Testis (tissue), 2 donors: ENCODE data around the gene DIP2B.

ENCODE experiments used
- POLR2A ChIP-seq: fragments of 450-650 bp; IDR thresholded peaks from one replicate; pipeline ENCODE4 v1.6.1; 2017; ENCODE audit warnings: antibody characterized with exemption, mild to moderate bottlenecking, moderate library complexity
- TF ChIP-seq, protein P1 (sequence below), 3 experiments: fragments of 450-650 bp in 2 of 3; fragments of 200-600 bp in 1 of 3; sonication (generic) in 1 of 3; IDR thresholded peaks; one replicate each; pipeline ENCODE4 v1.5.1; 2016 to 2019; ENCODE audit warnings: antibody characterized with exemption in 3 of 3, mild to moderate bottlenecking in 2 of 3, moderate library complexity in 1 of 3

DNA sequence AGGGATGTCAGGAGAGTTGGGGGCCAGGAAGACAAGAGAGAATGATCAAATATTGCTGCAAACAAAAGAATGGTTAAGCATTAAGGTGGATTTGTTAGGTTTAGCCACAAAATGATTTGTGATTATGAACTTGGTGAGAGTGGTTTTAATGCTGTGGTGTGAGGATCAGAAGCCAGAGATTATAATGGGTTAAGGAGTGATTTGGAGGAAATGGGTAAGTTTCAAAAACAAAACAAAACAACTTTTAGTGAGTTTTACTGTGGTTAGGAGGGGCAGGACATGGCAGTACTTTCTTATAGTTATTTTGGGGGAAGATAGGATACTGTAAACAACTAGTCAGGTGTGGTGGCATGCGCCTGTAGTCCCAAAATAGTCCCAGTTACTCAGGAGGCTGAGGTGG, 24.0 kb downstream of the DIP2B start:
- TF ChIP-seq POLR2A = no peak
- TF ChIP-seq, protein P1, sequence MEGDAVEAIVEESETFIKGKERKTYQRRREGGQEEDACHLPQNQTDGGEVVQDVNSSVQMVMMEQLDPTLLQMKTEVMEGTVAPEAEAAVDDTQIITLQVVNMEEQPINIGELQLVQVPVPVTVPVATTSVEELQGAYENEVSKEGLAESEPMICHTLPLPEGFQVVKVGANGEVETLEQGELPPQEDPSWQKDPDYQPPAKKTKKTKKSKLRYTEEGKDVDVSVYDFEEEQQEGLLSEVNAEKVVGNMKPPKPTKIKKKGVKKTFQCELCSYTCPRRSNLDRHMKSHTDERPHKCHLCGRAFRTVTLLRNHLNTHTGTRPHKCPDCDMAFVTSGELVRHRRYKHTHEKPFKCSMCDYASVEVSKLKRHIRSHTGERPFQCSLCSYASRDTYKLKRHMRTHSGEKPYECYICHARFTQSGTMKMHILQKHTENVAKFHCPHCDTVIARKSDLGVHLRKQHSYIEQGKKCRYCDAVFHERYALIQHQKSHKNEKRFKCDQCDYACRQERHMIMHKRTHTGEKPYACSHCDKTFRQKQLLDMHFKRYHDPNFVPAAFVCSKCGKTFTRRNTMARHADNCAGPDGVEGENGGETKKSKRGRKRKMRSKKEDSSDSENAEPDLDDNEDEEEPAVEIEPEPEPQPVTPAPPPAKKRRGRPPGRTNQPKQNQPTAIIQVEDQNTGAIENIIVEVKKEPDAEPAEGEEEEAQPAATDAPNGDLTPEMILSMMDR (IDR thresholded peaks at IDR 0.05) = no peak
